GM21447 (cell line): Measurements from ENCODE around the gene STPG3.
A peak's percentile ranks its signal among the peaks of the same experiment; 100 is the strongest.
"Not testable (repeated sequence)": the region's sequence is repeated elsewhere in the genome, so short reads cannot be mapped to it uniquely, and the experiment has no call there.

Source experiments
- ATAC-seq: cut with Tn5 transposase; IDR thresholded peaks from one replicate; pipeline ENCODE4 v1.9.1; 2021; ENCODE audit not compliant: unreplicated experiment

Gene STPG3

DNA sequence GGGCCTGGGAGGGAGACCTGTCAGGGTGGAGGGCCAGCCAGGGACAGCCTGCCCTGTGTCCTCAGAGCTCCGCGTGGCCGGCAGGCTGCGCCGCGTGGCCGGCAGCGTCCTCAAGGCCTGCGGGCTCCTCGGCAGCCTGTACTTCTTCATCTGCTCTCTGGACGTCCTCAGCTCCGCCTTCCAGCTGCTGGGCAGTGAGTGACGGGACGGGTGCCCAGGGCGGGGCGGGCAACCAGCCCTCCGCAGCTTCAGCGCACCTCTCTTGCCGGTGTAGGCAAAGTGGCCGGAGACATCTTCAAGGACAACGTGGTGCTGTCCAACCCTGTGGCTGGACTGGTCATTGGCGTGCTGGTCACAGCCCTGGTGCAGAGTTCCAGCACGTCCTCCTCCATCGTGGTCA is 18.6 kb upstream of the STPG3 start:
- ATAC-seq = no peak

DNA sequence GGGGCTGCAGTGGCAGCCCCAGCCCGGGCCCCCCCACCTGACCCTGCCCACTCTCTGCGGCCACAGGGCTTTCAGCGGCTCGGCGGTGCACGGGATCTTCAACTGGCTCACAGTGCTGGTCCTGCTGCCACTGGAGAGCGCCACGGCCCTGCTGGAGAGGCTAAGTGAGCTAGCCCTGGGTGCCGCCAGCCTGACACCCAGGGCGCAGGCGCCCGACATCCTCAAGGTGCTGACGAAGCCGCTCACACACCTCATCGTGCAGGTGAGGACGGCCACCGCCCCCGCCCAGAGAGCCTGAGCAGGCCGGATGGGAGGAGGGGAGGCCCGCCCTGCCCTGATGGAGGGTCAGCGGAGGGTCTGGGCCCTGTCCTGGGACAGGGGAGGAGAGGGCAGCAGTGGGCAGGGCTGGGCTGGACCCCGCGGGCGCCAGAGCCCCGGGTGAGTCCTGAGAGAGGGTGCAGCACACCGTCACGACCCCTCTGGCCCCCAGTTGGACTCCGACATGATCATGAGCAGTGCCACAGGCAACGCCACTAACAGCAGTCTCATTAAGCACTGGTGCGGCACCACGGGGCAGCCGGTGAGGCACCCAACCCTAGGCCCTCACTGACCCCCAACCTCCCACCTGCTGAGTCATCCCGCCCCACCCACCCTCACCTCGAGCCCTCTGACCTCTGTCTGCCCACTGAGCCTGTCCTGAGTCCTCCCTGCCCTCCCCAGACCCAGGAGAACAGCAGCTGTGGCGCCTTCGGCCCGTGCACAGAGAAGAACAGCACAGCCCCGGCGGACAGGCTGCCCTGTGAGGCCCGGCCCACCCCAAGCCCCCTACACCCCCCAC is 17.7 kb upstream of the STPG3 start:
- no peak for ATAC-seq

- ATAC-seq = no peak
These were observed 16.9 kb upstream of the STPG3 start for GRCh38 chr9:137234055-137234697.

DNA sequence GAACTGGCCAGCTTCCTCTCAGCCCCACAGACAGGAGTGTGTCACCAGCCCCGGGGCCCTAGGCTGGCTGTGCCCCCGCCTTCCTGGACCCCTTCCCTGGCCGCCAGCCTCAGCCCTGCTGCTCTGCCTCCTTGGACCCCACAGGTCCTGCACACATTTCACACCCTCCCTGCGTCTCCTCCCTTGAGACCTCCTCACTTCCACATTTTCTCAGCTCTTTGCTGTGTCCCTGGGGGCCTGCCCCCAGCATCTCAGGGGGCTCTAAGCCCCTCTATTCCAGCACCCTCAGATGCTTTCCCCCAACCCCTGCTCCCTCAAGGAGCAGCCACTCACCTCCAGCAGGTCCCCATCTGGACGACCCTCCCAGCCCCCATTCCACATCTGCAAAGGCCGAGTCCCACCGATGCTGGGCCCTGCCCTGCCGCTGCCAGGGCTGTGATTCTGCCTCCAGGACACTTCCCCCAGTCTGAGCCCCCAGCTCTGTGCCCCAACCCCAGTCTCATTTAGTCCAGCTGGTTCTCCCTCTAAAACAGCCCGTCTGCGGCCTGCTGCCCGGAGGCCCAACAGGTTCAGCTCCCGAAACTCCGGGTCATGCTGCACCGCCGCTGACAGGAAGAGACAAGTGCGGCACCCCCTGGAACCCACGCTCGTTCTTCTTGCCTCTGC is 16.2 kb upstream of the STPG3 start:
- ATAC-seq = no peak

- no peak for ATAC-seq
These were observed 15.5 kb upstream of the STPG3 start for GRCh38 chr9:137235424-137236237.

DNA sequence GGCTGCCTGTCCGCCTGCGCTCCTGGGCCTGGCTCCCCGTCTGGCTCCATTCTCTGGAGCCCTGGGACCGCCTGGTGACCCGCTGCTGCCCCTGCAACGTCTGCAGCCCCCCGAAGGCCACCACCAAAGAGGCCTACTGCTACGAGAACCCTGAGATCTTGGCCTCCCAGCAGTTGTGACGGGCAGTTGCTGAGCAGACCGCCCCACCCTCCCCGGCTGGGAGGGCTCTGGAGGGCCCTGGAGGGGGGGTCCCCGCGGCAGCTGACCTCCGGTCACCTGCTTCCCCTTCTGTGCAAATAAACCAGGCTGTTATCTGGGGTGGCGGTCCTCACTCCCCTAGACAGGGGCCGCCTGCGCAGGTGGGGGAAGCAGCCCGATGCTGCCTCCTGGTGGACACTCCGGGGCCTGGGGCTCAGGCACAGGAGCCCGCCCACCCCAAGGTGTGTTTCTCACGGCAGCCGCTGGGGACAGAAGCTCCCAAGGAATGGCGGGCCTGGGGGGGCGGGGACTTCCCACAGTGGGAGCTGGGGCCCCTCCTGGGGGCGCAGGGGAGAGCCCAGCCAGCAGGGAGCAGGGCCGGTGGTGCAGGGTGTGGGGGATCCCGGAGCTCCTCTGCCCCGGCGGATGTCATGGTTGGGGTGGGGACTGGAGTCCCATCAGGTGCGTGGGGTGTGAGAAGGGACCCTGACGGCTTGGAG is 14.7 kb upstream of the STPG3 start:
- ATAC-seq = no peak

GRCh38 chr9:137236936-137237421 is 14.1 kb upstream of the STPG3 start:
- no peak for ATAC-seq

- ATAC-seq = no peak
These were observed 13.0 kb upstream of the STPG3 start for GRCh38 chr9:137237759-137238726.

DNA sequence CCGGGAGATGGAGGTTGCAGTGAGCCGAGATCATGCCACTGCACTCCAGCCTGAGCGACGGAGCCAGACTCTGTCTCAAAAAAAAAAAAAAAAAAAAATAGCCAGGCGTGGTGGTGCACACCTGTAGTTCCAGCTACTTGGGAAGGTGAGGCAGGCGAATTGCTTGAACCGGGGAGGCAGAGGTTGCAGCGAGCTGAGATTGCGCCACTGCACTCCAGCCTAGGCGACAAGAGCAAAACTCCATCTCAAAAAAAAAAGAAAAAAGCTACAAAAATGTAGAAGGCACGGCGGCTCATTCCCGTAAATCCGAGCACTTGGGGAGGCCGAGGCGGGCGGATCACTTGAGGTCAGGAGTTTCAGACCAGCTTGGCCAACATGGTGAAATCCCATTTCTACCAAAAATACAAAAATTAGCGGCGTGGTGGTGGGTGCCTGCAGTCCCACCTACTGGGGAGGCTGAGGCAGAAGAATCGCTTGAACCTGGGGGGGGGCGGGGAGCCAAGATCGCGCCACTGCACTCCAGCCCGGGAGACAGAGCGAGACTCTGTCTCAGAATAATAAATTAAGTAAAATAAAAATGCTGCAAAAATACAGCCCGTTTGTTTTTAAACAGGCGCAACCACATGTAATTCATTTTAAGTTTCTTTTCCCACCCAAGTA is 11.4 kb upstream of the STPG3 start:
- not testable (repeated sequence) for ATAC-seq

DNA sequence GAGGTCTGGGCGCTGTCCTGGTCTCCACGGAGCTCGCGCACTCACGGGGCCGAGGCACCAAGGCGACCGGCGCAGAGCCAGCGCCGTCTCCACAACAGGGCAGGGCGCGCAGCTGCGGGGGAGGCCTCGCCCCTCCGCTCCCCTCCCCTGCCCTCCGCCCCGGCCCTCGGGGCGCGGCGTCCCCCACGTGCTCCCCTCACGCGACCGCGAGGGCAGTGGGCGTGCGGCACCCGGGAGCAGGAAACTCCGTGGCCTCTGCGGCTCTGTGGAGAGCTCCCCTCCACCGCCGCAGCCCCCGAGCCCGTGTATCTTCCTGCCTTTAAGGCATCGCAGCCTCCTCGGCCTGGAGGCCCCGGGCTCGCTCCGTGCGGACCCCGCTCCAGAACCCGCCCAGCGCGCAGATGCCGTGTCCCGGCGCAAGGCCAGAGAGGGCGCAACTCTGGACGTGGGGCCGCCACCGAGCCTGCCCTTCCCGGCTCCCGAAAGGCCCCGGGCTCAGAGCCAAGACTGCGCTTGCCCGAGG is 10.7 kb upstream of the STPG3 start:
- ATAC-seq = peak; percentile 18

- peak; percentile 73 for ATAC-seq
These were observed 10.1 kb upstream of the STPG3 start, which contains the start of gene TUBB4B for GRCh38 chr9:137240841-137241489. Gene TUBB4B, plus strand, starts transcription at chr9:137241287. Its CDS starts 74 bp downstream, at chr9:137241361.

- peak; percentile 4 for ATAC-seq
These were observed 9.4 kb upstream of the STPG3 start for GRCh38 chr9:137241490-137242268.

DNA sequence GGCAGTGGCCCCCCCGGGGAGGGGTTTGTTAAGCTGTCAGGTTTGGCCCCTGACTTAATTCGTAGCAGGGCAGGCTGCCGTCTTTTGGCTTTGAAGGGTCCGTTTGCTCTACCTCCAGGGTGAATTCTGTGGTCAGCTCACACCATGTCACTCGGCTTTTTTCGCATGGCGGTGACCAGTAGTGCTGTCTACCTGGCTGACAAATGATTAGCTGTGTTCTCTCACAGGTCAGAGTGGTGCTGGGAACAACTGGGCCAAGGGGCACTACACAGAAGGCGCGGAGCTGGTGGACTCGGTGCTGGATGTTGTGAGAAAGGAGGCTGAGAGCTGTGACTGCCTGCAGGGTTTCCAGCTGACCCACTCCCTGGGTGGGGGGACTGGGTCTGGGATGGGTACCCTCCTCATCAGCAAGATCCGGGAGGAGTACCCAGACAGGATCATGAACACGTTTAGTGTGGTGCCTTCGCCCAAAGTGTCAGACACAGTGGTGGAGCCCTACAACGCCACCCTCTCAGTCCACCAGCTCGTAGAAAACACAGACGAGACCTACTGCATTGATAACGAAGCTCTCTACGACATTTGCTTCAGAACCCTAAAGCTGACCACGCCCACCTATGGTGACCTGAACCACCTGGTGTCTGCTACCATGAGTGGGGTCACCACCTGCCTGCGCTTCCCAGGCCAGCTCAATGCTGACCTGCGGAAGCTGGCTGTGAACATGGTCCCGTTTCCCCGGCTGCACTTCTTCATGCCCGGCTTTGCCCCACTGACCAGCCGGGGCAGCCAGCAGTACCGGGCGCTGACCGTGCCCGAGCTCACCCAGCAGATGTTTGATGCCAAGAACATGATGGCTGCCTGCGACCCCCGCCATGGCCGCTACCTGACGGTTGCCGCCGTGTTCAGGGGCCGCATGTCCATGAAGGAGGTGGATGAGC is 8.6 kb upstream of the STPG3 start:
- ATAC-seq = no peak

GRCh38 chr9:137243266-137243625 is 7.8 kb upstream of the STPG3 start:
- not testable (repeated sequence) for ATAC-seq

- ATAC-seq = no peak
These were observed 7.2 kb upstream of the STPG3 start for GRCh38 chr9:137243626-137244485.
